MM.1S (cell line): ENCODE data around the gene IDH3A.

Source experiments
- DNase-seq: peaks from one replicate; pipeline ENCODE4 v3.0.0-alpha.2; 2015
- H2AFZ ChIP-seq: fragments of 300-600 bp; sonication (generic); 2 replicates; pipeline ENCODE4 v1.6.0; 2016; ENCODE audit warnings: antibody characterized with exemption, low read length
- H3F3A ChIP-seq: fragments of 300-600 bp; sonication (generic); 2 replicates; pipeline ENCODE4 v1.6.1; 2016; ENCODE audit warnings: mild to moderate bottlenecking, antibody characterized with exemption, low read length, moderate library complexity, mixed read lengths; ENCODE audit not compliant: insufficient read depth
- H3K27ac ChIP-seq: fragments of 300-600 bp; sonication (generic); 2 replicates; pipeline ENCODE4 v1.5.1; 2016; ENCODE audit warnings: mild to moderate bottlenecking, low read length
- H3K27me3 ChIP-seq: fragments of 300-600 bp; sonication (generic); replicated peaks from 2 replicates; pipeline ENCODE4 v1.6.0; 2016; ENCODE audit warnings: low read length; ENCODE audit not compliant: insufficient read depth
- H3K36me3 ChIP-seq: fragments of 300-600 bp; sonication (generic); replicated peaks from 2 replicates; pipeline ENCODE4 v1.6.1; 2016; ENCODE audit warnings: mild to moderate bottlenecking, low read length, mixed read lengths; ENCODE audit not compliant: insufficient read depth
- H3K4me1 ChIP-seq: fragments of 300-600 bp; sonication (generic); 2 replicates; pipeline ENCODE4 v1.6.1; 2016; ENCODE audit warnings: low read length, mixed read lengths
- H3K4me2 ChIP-seq: fragments of 300-600 bp; sonication (generic); 2 replicates; pipeline ENCODE4 v1.6.0; 2016; ENCODE audit warnings: low read depth, low read length
- H3K4me3 ChIP-seq: fragments of 300-600 bp; sonication (generic); 2 replicates; pipeline ENCODE4 v1.5.1; 2016; ENCODE audit warnings: low read length, mixed read lengths
- H3K79me2 ChIP-seq: fragments of 300-600 bp; sonication (generic); 2 replicates; pipeline ENCODE4 v1.6.1; 2016; ENCODE audit warnings: mixed run types, low read length, mixed read lengths
- H3K9ac ChIP-seq: fragments of 300-600 bp; sonication (generic); 2 replicates; pipeline ENCODE4 v1.6.1; 2016; ENCODE audit warnings: low read length, mixed read lengths
- H3K9me2 ChIP-seq: fragments of 300-600 bp; sonication (generic); replicated peaks from 2 replicates; pipeline ENCODE4 v1.6.1; 2016; ENCODE audit warnings: mild to moderate bottlenecking, low read length, mixed read lengths; ENCODE audit not compliant: insufficient read depth
- H3K9me3 ChIP-seq: fragments of 300-600 bp; sonication (generic); replicated peaks from 2 replicates; pipeline ENCODE4 v1.6.1; 2016; ENCODE audit warnings: mild to moderate bottlenecking, low read length, mixed read lengths; ENCODE audit not compliant: insufficient read depth
- H4K20me1 ChIP-seq: fragments of 300-600 bp; sonication (generic); 2 replicates; pipeline ENCODE4 v1.6.1; 2016; ENCODE audit warnings: mild to moderate bottlenecking, low read length, moderate library complexity, mixed read lengths; ENCODE audit not compliant: insufficient read depth
- CTCF ChIP-seq: fragments of 300-600 bp; sonication (generic); IDR thresholded peaks from 2 replicates; pipeline ENCODE4 v1.5.1; 2016; ENCODE audit warnings: antibody characterized with exemption, low read length, mixed read lengths
- EZH2 ChIP-seq: fragments of 300-600 bp; sonication (generic); optimal IDR thresholded peaks from 2 replicates; pipeline ENCODE3; 2017; ENCODE audit warnings: low read depth, mild to moderate bottlenecking, antibody characterized with exemption, low read length, mixed read lengths
- EZH2phosphoT487 ChIP-seq: fragments of 300-600 bp; sonication (generic); IDR thresholded peaks from 2 replicates; pipeline ENCODE4 v1.6.1; 2018; ENCODE audit warnings: antibody characterized with exemption, low read length

The IDH3A gene

GRCh38 chr15:78170848-78171773, 21.9 kb downstream of the IDH3A start:
- Histone ChIP-seq H3K4me3 (peak overlapping the region; percentile 18; the same call in 1 of the 2 replicates), H3K4me2 (peak overlapping the region; percentile 77), H3K9ac (peak overlapping the region; percentile 1; the same call in 1 of the 2 replicates), H2AFZ (no peak overlapping the region), H3K9me2 (no peaks in the 10 kb centered on the region), H3K36me3 (peaks cover 7% of the 10 kb centered on the region), H3K27ac (peak overlapping the region; percentile 72), H3K4me1 (peaks cover 90% of the 10 kb centered on the region), H3F3A (peaks cover 55% of the 10 kb centered on the region), H3K27me3 (no peaks in the 10 kb centered on the region), H4K20me1 (no peaks in the 10 kb centered on the region), H3K9me3 (no peaks in the 10 kb centered on the region), H3K79me2 (peaks cover 11% of the 10 kb centered on the region)
- peak; percentile 85 for DNase-seq
- TF ChIP-seq EZH2 (no peak), CTCF (no peak), EZH2phosphoT487 (no peak)

DNA sequence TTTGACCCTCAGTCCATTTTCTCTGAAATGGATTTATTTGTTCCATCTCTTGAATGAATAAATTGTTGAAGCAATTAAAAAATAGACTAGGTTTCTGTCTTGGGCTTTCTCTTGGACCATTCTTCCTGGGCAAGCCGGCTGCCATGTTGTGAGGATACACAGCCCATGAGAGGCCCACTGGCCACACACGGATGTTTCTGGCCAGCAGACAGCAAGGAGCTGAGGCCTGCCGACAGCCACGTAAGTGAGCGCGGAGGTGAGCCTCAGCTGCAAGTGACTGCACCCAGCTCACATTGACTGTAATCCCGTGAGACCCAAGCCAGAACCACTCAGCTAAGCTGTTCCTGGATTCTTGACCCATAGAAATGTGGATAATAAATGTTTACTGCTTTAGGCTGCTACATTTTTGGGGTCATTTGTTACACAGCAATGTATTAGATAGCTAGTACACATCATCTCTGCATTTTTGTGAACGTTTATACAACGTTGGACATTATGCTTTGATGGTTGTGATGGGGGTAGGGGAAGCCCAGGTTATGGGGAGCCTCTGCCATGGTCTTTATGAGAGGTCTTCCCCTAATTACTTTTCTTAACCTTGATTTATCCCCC, 22.8 kb downstream of the IDH3A start:
- Histone ChIP-seq H3K4me3 (no peak overlapping the region), H3K4me2 (peak overlapping the region; percentile 77), H3K27me3 (no peaks in the 10 kb centered on the region), H3K27ac (peak overlapping the region; percentile 72), H3K9ac (no peak overlapping the region), H3K36me3 (peaks cover 4% of the 10 kb centered on the region; the same call in 1 of the 2 replicates), H4K20me1 (no peaks in the 10 kb centered on the region), H3K4me1 (peaks cover 84% of the 10 kb centered on the region), H3K9me2 (no peaks in the 10 kb centered on the region), H3K79me2 (peaks cover 11% of the 10 kb centered on the region), H3F3A (peaks cover 52% of the 10 kb centered on the region), H3K9me3 (no peaks in the 10 kb centered on the region), H2AFZ (no peak overlapping the region)
- TF ChIP-seq EZH2 (no peak), EZH2phosphoT487 (no peak), CTCF (no peak)
- DNase-seq = no peak

DNA sequence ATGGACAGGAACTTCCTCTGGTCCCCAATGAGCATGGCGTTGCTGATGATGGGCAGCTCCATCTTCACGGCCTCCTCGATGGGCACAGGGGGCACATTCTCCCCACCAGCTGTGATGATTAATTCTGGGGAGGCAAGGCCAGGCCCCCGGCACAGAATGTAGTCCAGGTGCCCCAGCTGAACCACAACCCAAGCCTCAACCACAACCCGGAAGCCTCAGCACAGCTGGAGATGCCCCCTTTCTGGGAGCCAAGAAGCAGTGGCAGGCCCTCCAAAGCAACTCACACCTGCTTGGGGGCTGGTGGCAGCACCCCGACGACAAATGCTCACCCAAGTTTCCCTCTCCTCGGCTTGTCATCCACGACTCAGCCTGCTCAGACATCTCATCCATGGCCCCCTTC, 25.2 kb downstream of the IDH3A start:
- Histone ChIP-seq H3K79me2 (peaks cover under 1% of the 10 kb centered on the region; the same call in 1 of the 2 replicates), H3K36me3 (no peaks in the 10 kb centered on the region), H3K9ac (no peak overlapping the region), H4K20me1 (no peaks in the 10 kb centered on the region), H2AFZ (no peak overlapping the region), H3K9me2 (no peaks in the 10 kb centered on the region), H3K27ac (peak overlapping the region; percentile 44; the same call in 1 of the 2 replicates), H3F3A (peaks cover 38% of the 10 kb centered on the region), H3K9me3 (no peaks in the 10 kb centered on the region), H3K4me2 (peak overlapping the region; percentile 40), H3K4me3 (no peak overlapping the region), H3K27me3 (no peaks in the 10 kb centered on the region), H3K4me1 (peaks cover 61% of the 10 kb centered on the region)
- DNase-seq = peak; percentile 75
- TF ChIP-seq EZH2phosphoT487 (no peak), CTCF (no peak), EZH2 (no peak)
